Measurements from ENCODE around the gene ACBD6.

- TF ChIP-seq CTCF (IDR thresholded peaks at IDR 0.05) (no peak), EP300 (IDR thresholded peaks at IDR 0.05) (no peak)
These were observed 252.5 kb downstream of the ACBD6 start for GRCh38 chr1:180249725-180250498.
